Thymus (tissue), 11 donors: ENCODE results near the gene TMEM238L. TPM values are rescaled to one million over a fixed set of nuclear protein-coding genes. Genes with fewer than 3 reads are reported as not detected.
A peak's percentile ranks its signal among the peaks of the same experiment; 100 is the strongest.

Experiments
- DNase-seq, 9 donors: peaks; one replicate each; pipeline ENCODE4 v3.0.0-alpha.2; 2013; ENCODE audit warnings: low spot score in 9 of 9, low read depth in 6 of 9, missing footprints in 1 of 9
- H3K27ac ChIP-seq, 2 donors: one replicate each; pipeline ENCODE4 v1.5.1; 2013; ENCODE audit warnings: control low read depth in 1 of 2, low read depth in 1 of 2, low read length in 1 of 2, mild to moderate bottlenecking in 1 of 2, moderate library complexity in 1 of 2
- H3K27me3 ChIP-seq, 2 donors: one replicate each; pipeline ENCODE4 v1.5.1; 2013; ENCODE audit warnings: low read length in 1 of 2; ENCODE audit not compliant: control insufficient read depth in 2 of 2, insufficient read depth in 1 of 2
- H3K36me3 ChIP-seq, 2 donors: one replicate each; pipeline ENCODE4 v1.5.1; 2013; ENCODE audit warnings: low read length in 1 of 2, mild to moderate bottlenecking in 1 of 2, moderate library complexity in 1 of 2; ENCODE audit not compliant: control insufficient read depth in 2 of 2, insufficient read depth in 2 of 2
- H3K4me1 ChIP-seq, 2 donors: one replicate each; pipeline ENCODE4 v1.5.1; 2013; ENCODE audit warnings: low read length in 2 of 2; ENCODE audit not compliant: control insufficient read depth in 2 of 2, insufficient read depth in 2 of 2
- H3K4me3 ChIP-seq, 2 donors: one replicate each; pipeline ENCODE4 v1.5.1; 2013; ENCODE audit warnings: low read length in 2 of 2, control low read depth in 1 of 2, mild to moderate bottlenecking in 1 of 2
- H3K9me3 ChIP-seq, 2 donors: one replicate each; pipeline ENCODE4 v1.5.1; 2013; ENCODE audit warnings: low read length in 1 of 2, mild to moderate bottlenecking in 1 of 2; ENCODE audit not compliant: control insufficient read depth in 2 of 2, insufficient read depth in 1 of 2
- WGBS: extraction: QIAGEN DNeasy Blood & Tissue Kit; methylation state at CpG from one replicate; pipeline ENCODE4 v1.1.7; 2013; 5-methylcytosine and 5-hydroxymethylcytosine counted together
- polyA plus RNA-seq: library from polyadenylated mRNA; stranded (reverse); fragments of 200-250 nt; gene quantifications from one replicate; pipeline ENCODE4 v1.2.3, GENCODE V29; 2013
- total RNA-seq: library from RNA; stranded (reverse); fragments of 120-200 nt; gene quantifications from one replicate; pipeline ENCODE4 v1.2.4, GENCODE V29; 2013
- donor health status: healthy.

Gene TMEM238L
- total and polyA plus RNA-seq, 2 donors: 0.07 TPM; not detected in 1

GRCh38 chr17:10772425-10773380, 31.2 kb downstream of the TMEM238L start:
- H3K27me3 ChIP-seq: no peaks in the 10 kb centered on the region
- no peak overlapping the region for H3K27ac ChIP-seq
- H3K36me3 ChIP-seq: no peaks in the 10 kb centered on the region
- peaks cover 0 to 5% of the 10 kb centered on the region in 2 donors for H3K9me3 ChIP-seq
- peak in 2 of 9 donors; percentile 4 to 15 for DNase-seq
- no peaks in the 10 kb centered on the region for H3K4me1 ChIP-seq
- no peak overlapping the region for H3K4me3 ChIP-seq
- 48% methylated on average over 9 of the region's 9 CpGs for WGBS

- peaks cover 0 to 5% of the 10 kb centered on the region in 2 donors for H3K9me3 ChIP-seq
- no peaks in the 10 kb centered on the region for H3K36me3 ChIP-seq
- H3K4me1 ChIP-seq: no peaks in the 10 kb centered on the region
- H3K27ac ChIP-seq: no peak overlapping the region
- no peaks in the 10 kb centered on the region for H3K27me3 ChIP-seq
- H3K4me3 ChIP-seq: no peak overlapping the region
- 91% methylated on average over 2 of the region's 2 CpGs for WGBS
- no peak for DNase-seq
These were observed 32.8 kb downstream of the TMEM238L start for GRCh38 chr17:10771148-10771547.

GRCh38 chr17:10769840-10770239, 34.1 kb downstream of the TMEM238L start:
- no peak for DNase-seq
- Histone ChIP-seq H3K9me3 (peaks cover 0 to 5% of the 10 kb centered on the region in 2 donors), H3K36me3 (no peaks in the 10 kb centered on the region), H3K27me3 (no peaks in the 10 kb centered on the region), H3K27ac (no peak overlapping the region), H3K4me1 (no peaks in the 10 kb centered on the region), H3K4me3 (no peak overlapping the region)
- 96% methylated on average over 6 of the region's 6 CpGs for WGBS

DNA sequence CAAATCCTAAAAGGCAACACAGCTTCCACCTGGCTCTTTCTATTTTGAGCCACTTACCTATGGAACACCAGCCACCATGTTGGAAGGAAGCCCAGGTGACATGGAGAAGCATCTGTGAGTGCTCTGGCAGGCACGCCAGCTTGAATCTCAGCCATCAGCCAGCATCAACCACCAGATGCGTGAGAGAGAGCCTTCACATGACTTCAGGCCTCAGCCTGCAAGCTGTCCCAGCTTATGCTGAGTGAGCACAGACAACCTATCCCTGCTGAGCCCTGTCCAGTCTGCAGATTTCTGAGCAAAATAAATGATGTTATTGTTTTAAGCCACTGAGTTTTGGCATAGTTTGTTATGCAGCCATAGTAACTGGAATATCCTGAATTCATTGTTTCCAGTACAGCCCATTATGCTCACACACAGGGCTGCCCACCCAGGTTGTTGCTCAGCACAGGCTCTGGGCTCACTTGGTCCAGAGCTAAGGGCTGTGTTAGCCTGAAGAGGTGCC, 35.1 kb downstream of the TMEM238L start:
- H3K27me3 ChIP-seq: no peaks in the 10 kb centered on the region
- no peak overlapping the region for H3K4me3 ChIP-seq
- H3K36me3 ChIP-seq: no peaks in the 10 kb centered on the region
- H3K4me1 ChIP-seq: no peaks in the 10 kb centered on the region
- peaks cover 0 to 5% of the 10 kb centered on the region in 2 donors for H3K9me3 ChIP-seq
- no peak overlapping the region for H3K27ac ChIP-seq
- DNase-seq: no peak
- WGBS: 90% methylated on average over 2 of the region's 2 CpGs

GRCh38 chr17:10767232-10767631, 36.7 kb downstream of the TMEM238L start:
- no peak for DNase-seq
- WGBS: 94% methylated on average over 4 of the region's 4 CpGs

GRCh38 chr17:10762037-10762436, 41.9 kb downstream of the TMEM238L start:
- H3K27ac ChIP-seq: no peak overlapping the region
- no peaks in the 10 kb centered on the region for H3K27me3 ChIP-seq
- H3K36me3 ChIP-seq: no peaks in the 10 kb centered on the region
- no peak for DNase-seq
- H3K4me1 ChIP-seq: no peaks in the 10 kb centered on the region
- WGBS: 97% methylated on average over 1 of the region's 1 CpG
- no peaks in the 10 kb centered on the region for H3K9me3 ChIP-seq
- H3K4me3 ChIP-seq: no peak overlapping the region

More at GRCh38 chr17:10767232-10767631, 36.7 kb downstream of the TMEM238L start:
- no peak overlapping the region for H3K4me3 ChIP-seq
- no peaks in the 10 kb centered on the region for H3K36me3 ChIP-seq
- no peak overlapping the region for H3K27ac ChIP-seq
- no peaks in the 10 kb centered on the region for H3K9me3 ChIP-seq
- no peaks in the 10 kb centered on the region for H3K4me1 ChIP-seq
- H3K27me3 ChIP-seq: no peaks in the 10 kb centered on the region

- H3K4me3 ChIP-seq: no peak overlapping the region
- no peaks in the 10 kb centered on the region for H3K36me3 ChIP-seq
- H3K27ac ChIP-seq: peak overlapping the region in 1 of 2 donors; percentile 13
- no peaks in the 10 kb centered on the region for H3K9me3 ChIP-seq
- WGBS: 89% methylated on average over 2 of the region's 2 CpGs
- DNase-seq: no peak
- no peaks in the 10 kb centered on the region for H3K4me1 ChIP-seq
- no peaks in the 10 kb centered on the region for H3K27me3 ChIP-seq
These were observed 42.6 kb downstream of the TMEM238L start for GRCh38 chr17:10761281-10761680.

DNA sequence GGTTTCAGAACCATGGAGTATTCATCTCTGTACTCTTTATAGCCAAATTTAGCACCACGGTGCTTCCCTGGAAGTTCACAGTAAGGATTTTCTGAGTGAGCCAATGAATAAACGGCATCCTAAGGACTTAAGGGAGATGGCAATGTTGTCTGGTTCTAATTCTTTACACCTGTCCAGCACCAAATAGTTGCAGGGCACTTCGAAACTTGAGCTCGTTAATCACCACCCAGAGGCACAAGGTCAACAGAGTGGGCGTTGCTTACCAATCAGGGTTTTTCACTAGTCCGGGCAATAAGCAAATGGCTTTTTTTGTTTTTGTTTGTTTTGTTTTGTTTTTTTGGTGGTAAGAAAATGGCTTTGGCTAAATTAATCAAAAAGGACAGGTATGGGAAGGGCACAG, 45.8 kb downstream of the TMEM238L start:
- no peak overlapping the region for H3K4me3 ChIP-seq
- H3K9me3 ChIP-seq: no peaks in the 10 kb centered on the region
- 97% methylated on average over 6 of the region's 6 CpGs for WGBS
- no peak overlapping the region for H3K27ac ChIP-seq
- H3K27me3 ChIP-seq: no peaks in the 10 kb centered on the region
- DNase-seq: no peak
- H3K36me3 ChIP-seq: no peaks in the 10 kb centered on the region
- no peaks in the 10 kb centered on the region for H3K4me1 ChIP-seq

GRCh38 chr17:10757647-10758046, 46.3 kb downstream of the TMEM238L start:
- WGBS: 95% methylated on average over 2 of the region's 2 CpGs
- Histone ChIP-seq H3K36me3 (no peaks in the 10 kb centered on the region), H3K27ac (no peak overlapping the region)

More at GRCh38 chr17:10757647-10758046, 46.3 kb downstream of the TMEM238L start:
- Histone ChIP-seq H3K4me1 (no peaks in the 10 kb centered on the region), H3K4me3 (no peak overlapping the region), H3K9me3 (no peaks in the 10 kb centered on the region), H3K27me3 (no peaks in the 10 kb centered on the region)
- no peak for DNase-seq
